Activated CD4-positive, alpha-beta T cell treated with anti-CD3 and anti-CD28 coated beads, Interleukin-2, amount 10 ng/mL, durations not matched to agents 7 days and 5 days (primary cell): ENCODE measurements around the gene BRIP1. TPM values are rescaled to one million over a fixed set of nuclear protein-coding genes. Genes with fewer than 3 reads are reported as not detected.
"Not testable (repeated sequence)": the region's sequence is repeated elsewhere in the genome, so short reads cannot be mapped to it uniquely, and the experiment has no call there.

Experiments
- CTCF ChIA-PET: fragments of 350-600 bp; sonication (Branson Sonifier 250); formaldehyde crosslinking; loops from one replicate; lab custom pipeline; 2021; ENCODE audit warnings: antibody characterized with exemption; lab: Charles Lee
- POLR2A ChIA-PET: fragments of 350-600 bp; sonication (Branson Sonifier 250); formaldehyde crosslinking; loops from one replicate; lab custom pipeline; 2021; ENCODE audit warnings: antibody characterized with exemption; lab: Charles Lee
- DNase-seq: peaks from one replicate; pipeline ENCODE4 v3.0.0-alpha.2; 2020
- H3K27ac Mint-ChIP-seq: one replicate; pipeline ENCODE4 v1.8.0; 2021; ENCODE audit warnings: mild to moderate bottlenecking, moderate library complexity, mixed read lengths
- H3K27me3 Mint-ChIP-seq: one replicate; pipeline ENCODE4 v1.8.0; 2021; ENCODE audit warnings: mixed read lengths
- H3K36me3 Mint-ChIP-seq: one replicate; pipeline ENCODE4 v1.8.0; 2021; ENCODE audit warnings: low read depth, mixed read lengths
- H3K4me1 Mint-ChIP-seq: one replicate; pipeline ENCODE4 v1.8.0; 2021; ENCODE audit warnings: mixed read lengths
- H3K4me3 Mint-ChIP-seq: one replicate; pipeline ENCODE4 v1.8.0; 2021; ENCODE audit warnings: mild to moderate bottlenecking, moderate library complexity, mixed read lengths
- H3K9me3 Mint-ChIP-seq: one replicate; pipeline ENCODE4 v1.8.0; 2021; ENCODE audit warnings: mixed read lengths
- total RNA-seq, 2 experiments: library from RNA; stranded (reverse); gene quantifications; one replicate each; pipeline ENCODE4 v1.2.3, GENCODE V29; 2021

Gene BRIP1
- total RNA-seq, 2 experiments from 2014 or later, result 24.3 to 28.7 TPM

GRCh38 chr17:61822326-61823285 lies 40.7 kb downstream of the BRIP1 start:
- Mint-ChIP-seq H3K36me3 (peaks cover 70% of the 10 kb centered on the region), H3K4me1 (peaks cover 5% of the 10 kb centered on the region), H3K27me3 (no peaks in the 10 kb centered on the region), H3K27ac (no peak overlapping the region), H3K9me3 (no peaks in the 10 kb centered on the region), H3K4me3 (no peak overlapping the region)
- ChIA-PET POLR2A (no interaction called here), CTCF (no interaction called here)
- DNase-seq, result no peak

GRCh38 chr17:61821655-61822054 lies 41.7 kb downstream of the BRIP1 start:
- H3K27me3 Mint-ChIP-seq, result no peaks in the 10 kb centered on the region
- peaks cover 5% of the 10 kb centered on the region for H3K4me1 Mint-ChIP-seq
- no peak for DNase-seq
- H3K9me3 Mint-ChIP-seq, result no peaks in the 10 kb centered on the region
- H3K27ac Mint-ChIP-seq, result no peak overlapping the region
- POLR2A ChIA-PET, result no interaction called here
- peaks cover 68% of the 10 kb centered on the region for H3K36me3 Mint-ChIP-seq
- no peak overlapping the region for H3K4me3 Mint-ChIP-seq
- CTCF ChIA-PET, result interaction anchor here (0.6 kb wide), 1 partner anchor 419 kb away, joined by 3 read pairs; no protein-coding TSS in a partner anchor

- peaks cover 56% of the 10 kb centered on the region for H3K36me3 Mint-ChIP-seq
- H3K27ac Mint-ChIP-seq, H3K27me3 Mint-ChIP-seq, DNase-seq, H3K9me3 Mint-ChIP-seq, POLR2A ChIA-PET, H3K4me3 Mint-ChIP-seq, H3K4me1 Mint-ChIP-seq, CTCF ChIA-PET: not testable (repeated sequence)
These were observed 44.1 kb downstream of the BRIP1 start for GRCh38 chr17:61819265-61819664.

- H3K4me3 Mint-ChIP-seq, result no peak overlapping the region
- H3K27me3 Mint-ChIP-seq, result no peaks in the 10 kb centered on the region
- no peak overlapping the region for H3K27ac Mint-ChIP-seq
- POLR2A ChIA-PET, result no interaction called here
- H3K36me3 Mint-ChIP-seq, result peaks cover 55% of the 10 kb centered on the region
- H3K9me3 Mint-ChIP-seq, result no peaks in the 10 kb centered on the region
- no peak for DNase-seq
- peaks cover 5% of the 10 kb centered on the region for H3K4me1 Mint-ChIP-seq
- CTCF ChIA-PET, result no interaction called here
These were observed 45.1 kb downstream of the BRIP1 start for GRCh38 chr17:61818225-61818624.

GRCh38 chr17:61817452-61817851 lies 45.9 kb downstream of the BRIP1 start:
- H3K4me3 Mint-ChIP-seq, result no peak overlapping the region
- H3K9me3 Mint-ChIP-seq, result no peaks in the 10 kb centered on the region
- DNase-seq, result no peak
- CTCF ChIA-PET, result no interaction called here
- no peaks in the 10 kb centered on the region for H3K27me3 Mint-ChIP-seq
- peaks cover 5% of the 10 kb centered on the region for H3K4me1 Mint-ChIP-seq
- POLR2A ChIA-PET, result no interaction called here
- H3K27ac Mint-ChIP-seq, result no peak overlapping the region
- peaks cover 51% of the 10 kb centered on the region for H3K36me3 Mint-ChIP-seq

GRCh38 chr17:61816538-61816937 lies 46.8 kb downstream of the BRIP1 start:
- H3K27ac Mint-ChIP-seq, result no peak overlapping the region
- H3K27me3 Mint-ChIP-seq, result no peaks in the 10 kb centered on the region
- no peak overlapping the region for H3K4me3 Mint-ChIP-seq
- no peak for DNase-seq
- peaks cover 43% of the 10 kb centered on the region for H3K36me3 Mint-ChIP-seq
- ChIA-PET CTCF (no interaction called here), POLR2A (no interaction called here)
- peaks cover 3% of the 10 kb centered on the region for H3K4me1 Mint-ChIP-seq
- no peaks in the 10 kb centered on the region for H3K9me3 Mint-ChIP-seq

GRCh38 chr17:61815863-61816503 lies 47.3 kb downstream of the BRIP1 start:
- Mint-ChIP-seq H3K4me3 (no peak overlapping the region), H3K9me3 (no peaks in the 10 kb centered on the region)
- POLR2A ChIA-PET, result no interaction called here

GRCh38 chr17:61814485-61814884 lies 48.8 kb downstream of the BRIP1 start:
- ChIA-PET POLR2A (no interaction called here), CTCF (interaction anchor here (0.6 kb wide), 2 partner anchors 10 to 375 kb away, joined by 3 read pairs; no protein-coding TSS in a partner anchor)
- Mint-ChIP-seq H3K27me3 (no peaks in the 10 kb centered on the region), H3K27ac (no peak overlapping the region), H3K4me3 (no peak overlapping the region), H3K9me3 (no peaks in the 10 kb centered on the region), H3K36me3 (peaks cover 29% of the 10 kb centered on the region), H3K4me1 (peaks cover 3% of the 10 kb centered on the region)
- DNase-seq, result no peak

More at GRCh38 chr17:61815863-61816503, 47.3 kb downstream of the BRIP1 start:
- no peak overlapping the region for H3K27ac Mint-ChIP-seq
- peaks cover 39% of the 10 kb centered on the region for H3K36me3 Mint-ChIP-seq
- DNase-seq, result no peak
- H3K27me3 Mint-ChIP-seq, result no peaks in the 10 kb centered on the region
- peaks cover 3% of the 10 kb centered on the region for H3K4me1 Mint-ChIP-seq
- CTCF ChIA-PET, result no interaction called here

- ChIA-PET POLR2A (no interaction called here), CTCF (interaction anchor here (0.7 kb wide), 1 partner anchor 578 kb away, joined by 4 read pairs; no protein-coding TSS in a partner anchor)
- DNase-seq, result no peak
- H3K9me3 Mint-ChIP-seq, result no peaks in the 10 kb centered on the region
- peaks cover 23% of the 10 kb centered on the region for H3K36me3 Mint-ChIP-seq
- no peak overlapping the region for H3K4me3 Mint-ChIP-seq
- no peak overlapping the region for H3K27ac Mint-ChIP-seq
- peaks cover 1% of the 10 kb centered on the region for H3K4me1 Mint-ChIP-seq
- no peaks in the 10 kb centered on the region for H3K27me3 Mint-ChIP-seq
These were observed 50.1 kb downstream of the BRIP1 start for GRCh38 chr17:61813211-61813610.

- ChIA-PET POLR2A (no interaction called here), CTCF (interaction anchor here (0.5 kb wide), 1 partner anchor 413 kb away, joined by 3 read pairs; the partner anchor contains the start of gene TBX2)
- no peaks in the 10 kb centered on the region for H3K27me3 Mint-ChIP-seq
These were observed 50.6 kb downstream of the BRIP1 start for GRCh38 chr17:61812747-61813146.

GRCh38 chr17:61809816-61810392 lies 53.4 kb downstream of the BRIP1 start:
- Mint-ChIP-seq H3K4me1 (peaks cover 3% of the 10 kb centered on the region), H3K27me3 (no peaks in the 10 kb centered on the region), H3K27ac (no peak overlapping the region), H3K9me3 (no peaks in the 10 kb centered on the region), H3K36me3 (peaks cover 19% of the 10 kb centered on the region), H3K4me3 (no peak overlapping the region)
- DNase-seq, result no peak
- CTCF ChIA-PET, result no interaction called here
- POLR2A ChIA-PET, result no interaction called here

More at GRCh38 chr17:61812747-61813146, 50.6 kb downstream of the BRIP1 start:
- no peak overlapping the region for H3K27ac Mint-ChIP-seq
- no peaks in the 10 kb centered on the region for H3K4me1 Mint-ChIP-seq
- DNase-seq, result no peak
- H3K9me3 Mint-ChIP-seq, result no peaks in the 10 kb centered on the region
- no peak overlapping the region for H3K4me3 Mint-ChIP-seq
- H3K36me3 Mint-ChIP-seq, result peaks cover 21% of the 10 kb centered on the region

- Mint-ChIP-seq H3K36me3 (peaks cover 15% of the 10 kb centered on the region), H3K27me3 (no peaks in the 10 kb centered on the region), H3K4me1 (peaks cover 3% of the 10 kb centered on the region), H3K4me3 (no peak overlapping the region), H3K27ac (no peak overlapping the region), H3K9me3 (no peaks in the 10 kb centered on the region)
- no peak for DNase-seq
- ChIA-PET POLR2A (no interaction called here), CTCF (no interaction called here)
These were observed 54.9 kb downstream of the BRIP1 start for GRCh38 chr17:61808442-61808841.

- CTCF ChIA-PET, result no interaction called here
- H3K36me3 Mint-ChIP-seq, result peaks cover 10% of the 10 kb centered on the region
- no peak overlapping the region for H3K27ac Mint-ChIP-seq
- POLR2A ChIA-PET, result no interaction called here
- peaks cover 3% of the 10 kb centered on the region for H3K4me1 Mint-ChIP-seq
- no peaks in the 10 kb centered on the region for H3K9me3 Mint-ChIP-seq
- DNase-seq, result no peak
- H3K4me3 Mint-ChIP-seq, result no peak overlapping the region
- no peaks in the 10 kb centered on the region for H3K27me3 Mint-ChIP-seq
These were observed 56.4 kb downstream of the BRIP1 start for GRCh38 chr17:61806936-61807335.
